ENCODE results near the gene BORCS6. TPM values are rescaled to one million over a fixed set of nuclear protein-coding genes. Genes with fewer than 3 reads are reported as not detected.

BORCS6 gene
- total RNA-seq, 3 donors from 2014 or later (not counting 1 experiment from before 2014, with no cell fraction given): 10.2 to 15.6 (median 11.6) TPM

- Histone ChIP-seq H3K27me3 (ENCODE audit: control insufficient read depth, insufficient read depth, low read length) (no peaks in the 10 kb centered on the region), H3K36me3 (ENCODE audit: control insufficient read depth, insufficient read depth, low read length) (peaks cover 21% of the 10 kb centered on the region), H3K27ac (ENCODE audit: low read length) (peak overlapping the region; percentile 91), H3K4me3 (ENCODE audit: low read length) (no peak overlapping the region), H3K9me3 (ENCODE audit: control insufficient read depth, insufficient read depth, low read length) (no peaks in the 10 kb centered on the region), H3K4me1 (ENCODE audit: control insufficient read depth, insufficient read depth, low read length) (peaks cover 81% of the 10 kb centered on the region)
- no peaks in the 10 kb centered on the region for H3K36me3 Mint-ChIP-seq
- H3K27me3 Mint-ChIP-seq (ENCODE audit: low read depth in 2 of 2): no peaks in the 10 kb centered on the region
- no peaks in the 10 kb centered on the region for H3K9me3 Mint-ChIP-seq
- intact Hi-C loops (cut with micrococcal nuclease): loop anchor here (10.0 kb wide), 1 partner anchor 802 kb away; no protein-coding TSS in a partner anchor
- TF ChIP-seq, protein P1, sequence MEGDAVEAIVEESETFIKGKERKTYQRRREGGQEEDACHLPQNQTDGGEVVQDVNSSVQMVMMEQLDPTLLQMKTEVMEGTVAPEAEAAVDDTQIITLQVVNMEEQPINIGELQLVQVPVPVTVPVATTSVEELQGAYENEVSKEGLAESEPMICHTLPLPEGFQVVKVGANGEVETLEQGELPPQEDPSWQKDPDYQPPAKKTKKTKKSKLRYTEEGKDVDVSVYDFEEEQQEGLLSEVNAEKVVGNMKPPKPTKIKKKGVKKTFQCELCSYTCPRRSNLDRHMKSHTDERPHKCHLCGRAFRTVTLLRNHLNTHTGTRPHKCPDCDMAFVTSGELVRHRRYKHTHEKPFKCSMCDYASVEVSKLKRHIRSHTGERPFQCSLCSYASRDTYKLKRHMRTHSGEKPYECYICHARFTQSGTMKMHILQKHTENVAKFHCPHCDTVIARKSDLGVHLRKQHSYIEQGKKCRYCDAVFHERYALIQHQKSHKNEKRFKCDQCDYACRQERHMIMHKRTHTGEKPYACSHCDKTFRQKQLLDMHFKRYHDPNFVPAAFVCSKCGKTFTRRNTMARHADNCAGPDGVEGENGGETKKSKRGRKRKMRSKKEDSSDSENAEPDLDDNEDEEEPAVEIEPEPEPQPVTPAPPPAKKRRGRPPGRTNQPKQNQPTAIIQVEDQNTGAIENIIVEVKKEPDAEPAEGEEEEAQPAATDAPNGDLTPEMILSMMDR (IDR thresholded peaks at IDR 0.05): no peak
- peaks cover 0 to 30% of the 10 kb centered on the region in 2 donors for H3K4me1 Mint-ChIP-seq
- ATAC-seq (no peak), DNase-seq (peak in 1 of 2 donors; percentile 36)
- WGBS (ENCODE audit: insufficient coverage): over 99% methylated on average over 7 of the region's 7 CpGs
- H3K27ac Mint-ChIP-seq: no peak overlapping the region
- peak overlapping the region; percentile 94 for H3K4me3 Mint-ChIP-seq
These were observed 36.9 kb downstream of the BORCS6 start for GRCh38 chr17:8153031-8153451.

GRCh38 chr17:8152112-8152775 is 37.7 kb downstream of the BORCS6 start, which contains the start of gene PER1:
TSS of gene PER1 (minus strand) at chr17:8152404. CDS start at chr17:8150706, 1,698 bp downstream.
- intact Hi-C loops (cut with micrococcal nuclease): loop anchor here (10.0 kb wide), 1 partner anchor 803 kb away; no protein-coding TSS in a partner anchor

GRCh38 chr17:8151641-8152111 is 38.3 kb downstream of the BORCS6 start:
- H3K4me1 ChIP-seq (ENCODE audit: control insufficient read depth, insufficient read depth, low read length): peaks cover 69% of the 10 kb centered on the region
- H3K27me3 ChIP-seq (ENCODE audit: control insufficient read depth, insufficient read depth, low read length): no peaks in the 10 kb centered on the region
- TF ChIP-seq, protein P1 (IDR thresholded peaks at IDR 0.05): no peak
- Mint-ChIP-seq H3K9me3 (no peaks in the 10 kb centered on the region), H3K27ac (no peak overlapping the region), H3K4me3 (peak overlapping the region; percentile 94), H3K36me3 (no peaks in the 10 kb centered on the region), H3K4me1 (peaks cover 10 to 30% of the 10 kb centered on the region in 2 donors), H3K27me3 (ENCODE audit: low read depth in 2 of 2) (no peaks in the 10 kb centered on the region)
- under 1% methylated on average over 22 of the region's 22 CpGs for WGBS (ENCODE audit: insufficient coverage)
- peaks cover 35% of the 10 kb centered on the region for H3K36me3 ChIP-seq (ENCODE audit: control insufficient read depth, insufficient read depth, low read length)
- H3K27ac ChIP-seq (ENCODE audit: low read length): peak overlapping the region; percentile 91
- peak in 1 of 2 donors; percentile 71 for DNase-seq
- no peak for ATAC-seq
- peak overlapping the region; percentile 53 for H3K4me3 ChIP-seq (ENCODE audit: low read length)
- intact Hi-C loops (cut with micrococcal nuclease): loop anchor here (1.0 to 10.0 kb wide), 2 partner anchors 13 to 803 kb away; no protein-coding TSS in a partner anchor
- H3K9me3 ChIP-seq (ENCODE audit: control insufficient read depth, insufficient read depth, low read length): no peaks in the 10 kb centered on the region

More at GRCh38 chr17:8152112-8152775, 37.7 kb downstream of the BORCS6 start, which contains the start of gene PER1:
- WGBS (ENCODE audit: insufficient coverage): 14% methylated on average over 42 of the region's 42 CpGs
- no peak within 1 kb of the TSS for H3K27ac Mint-ChIP-seq
- TF ChIP-seq, protein P1 (IDR thresholded peaks at IDR 0.05): no peak
- Histone ChIP-seq H3K27me3 (ENCODE audit: control insufficient read depth, insufficient read depth, low read length) (no peaks in the 10 kb centered on the region), H3K9me3 (ENCODE audit: control insufficient read depth, insufficient read depth, low read length) (no peaks in the 10 kb centered on the region), H3K36me3 (ENCODE audit: control insufficient read depth, insufficient read depth, low read length) (peaks cover 29% of the 10 kb centered on the region), H3K4me3 (ENCODE audit: low read length) (peak within 1 kb of the TSS; percentile 53), H3K4me1 (ENCODE audit: control insufficient read depth, insufficient read depth, low read length) (peaks cover 74% of the 10 kb centered on the region), H3K27ac (ENCODE audit: low read length) (peak within 1 kb of the TSS; percentile 91)
- peak within 1 kb of the TSS; percentile 94 for H3K4me3 Mint-ChIP-seq
- H3K9me3 Mint-ChIP-seq: no peaks in the 10 kb centered on the region
- ATAC-seq (peak; percentile 20 to 33 (median 33)), DNase-seq (peak; percentile 83 to 91)
- peaks cover 5 to 30% of the 10 kb centered on the region in 2 donors for H3K4me1 Mint-ChIP-seq
- H3K27me3 Mint-ChIP-seq (ENCODE audit: low read depth in 2 of 2): no peaks in the 10 kb centered on the region
- H3K36me3 Mint-ChIP-seq: no peaks in the 10 kb centered on the region

Measured in natural killer cell (primary cell).